ENCODE results near the gene RRP7A.
A peak's percentile ranks its signal among the peaks of the same experiment; 100 is the strongest.
"Not testable (repeated sequence)": the region's sequence is repeated elsewhere in the genome, so short reads cannot be mapped to it uniquely, and the experiment has no call there.

RRP7A gene

DNA sequence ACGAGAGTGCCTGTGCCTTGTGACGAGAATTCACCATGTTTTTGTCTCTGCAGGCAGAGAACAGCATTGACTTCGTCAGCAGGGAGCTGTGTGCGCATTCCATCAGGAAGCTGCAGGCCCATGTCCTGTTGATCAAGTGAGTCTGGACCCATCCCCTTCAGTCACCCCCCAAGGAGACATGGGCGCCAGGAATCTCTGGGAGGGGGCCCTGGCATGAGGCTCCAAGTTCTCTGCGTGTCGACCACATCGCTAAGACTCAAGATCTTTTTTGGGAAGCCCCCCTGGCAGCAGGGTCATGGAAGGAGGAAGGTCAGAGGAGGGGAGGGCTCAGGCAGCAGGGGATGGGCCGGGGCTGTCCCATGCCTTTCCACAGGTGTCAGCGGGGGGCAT, 10.6 kb downstream of the RRP7A start:
- H3K4me3 ChIP-seq (ENCODE audit: low read length), result not testable (repeated sequence)

DNA sequence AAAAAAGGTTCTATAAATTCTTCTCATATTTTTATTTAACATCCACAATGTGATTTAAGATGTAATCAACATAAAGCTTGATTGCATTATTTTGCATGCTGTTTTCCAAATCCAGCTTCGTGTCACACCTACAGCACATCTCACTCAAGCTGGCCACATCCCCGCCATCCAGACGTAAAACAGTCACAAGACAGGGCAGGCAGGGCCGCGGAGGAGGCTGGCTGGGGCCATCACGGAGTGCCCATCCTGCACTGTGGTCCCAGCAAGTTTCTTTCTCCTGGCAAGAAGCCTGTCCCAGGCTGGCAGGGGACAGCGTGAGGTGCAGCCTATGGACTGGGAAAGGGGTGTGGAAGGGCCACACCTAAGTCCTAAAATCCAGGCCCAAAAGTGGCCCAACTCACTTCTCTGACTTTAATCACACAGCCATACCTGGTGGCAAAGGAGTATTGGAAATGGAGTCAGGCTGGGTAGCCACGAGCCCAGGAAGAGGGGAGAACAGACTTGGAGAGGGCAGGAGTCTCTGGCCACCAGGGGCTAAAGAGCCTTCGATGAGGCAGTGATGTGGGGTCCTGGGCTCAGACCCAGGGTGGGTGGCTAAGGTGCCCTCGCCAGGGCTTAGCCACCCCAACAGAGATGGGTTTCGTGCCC, 11.1 kb downstream of the RRP7A start:
- H3K4me3 ChIP-seq (ENCODE audit: low read length); DNase-seq (ENCODE audit: low read depth, low spot score): not testable (repeated sequence)

More for the DNA sequence above, 10.6 kb downstream of the RRP7A start:
- not testable (repeated sequence) for DNase-seq (ENCODE audit: low read depth, low spot score)

DNA sequence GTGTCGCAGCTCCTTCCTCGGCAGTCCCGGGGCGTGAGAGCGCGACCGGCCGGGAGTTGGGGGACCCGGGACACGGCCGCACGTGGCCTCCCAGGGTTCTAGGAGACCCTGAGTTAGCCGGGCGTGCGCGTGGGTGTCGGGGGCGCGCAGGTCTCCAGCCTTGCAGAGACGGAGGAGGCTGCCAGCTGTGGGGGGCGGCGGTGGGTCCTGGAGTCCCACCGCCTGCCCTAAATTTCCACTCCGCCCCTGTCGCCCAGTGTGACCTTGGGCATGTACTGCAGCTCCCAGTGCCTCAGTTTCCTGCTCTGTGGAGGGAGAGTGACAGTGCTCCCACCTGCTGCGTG, 18.8 kb downstream of the RRP7A start:
- peak overlapping the region; percentile 21; the same call in 1 of the 2 replicates for H3K4me3 ChIP-seq (ENCODE audit: low read length)

DNA sequence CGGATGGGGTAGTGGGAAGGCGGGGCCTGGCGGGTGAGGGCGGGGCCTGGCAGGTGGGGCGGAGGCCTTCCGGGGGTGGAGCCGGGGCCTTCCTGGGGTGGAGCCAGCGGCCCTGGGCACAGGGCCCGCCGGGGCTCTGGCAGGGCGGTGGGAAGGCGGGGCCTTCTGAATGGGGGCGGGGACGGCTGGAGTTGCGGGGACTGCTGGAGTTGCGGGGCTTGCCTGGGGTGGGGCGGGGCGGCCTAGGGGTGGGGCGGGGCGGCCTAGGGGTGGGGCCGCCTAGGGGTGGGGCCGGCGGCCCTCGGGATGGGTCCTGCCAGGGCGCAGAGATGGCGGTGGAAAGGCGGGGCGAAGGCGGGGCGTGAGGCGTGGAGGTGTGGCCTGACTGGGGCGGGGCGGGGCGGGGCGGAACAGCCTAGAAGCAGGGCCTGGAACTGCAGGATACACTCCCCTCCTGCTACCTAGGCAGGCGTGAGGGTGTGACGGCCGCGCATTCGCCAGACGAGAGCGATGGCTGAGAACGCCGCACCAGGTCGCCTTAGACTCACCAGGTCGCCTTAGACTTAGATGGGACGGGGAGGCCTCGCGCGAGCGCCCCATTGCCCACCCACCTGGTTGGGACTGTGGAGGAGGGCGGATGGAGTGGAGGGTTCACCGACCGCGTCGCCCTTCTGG, 19.3 kb downstream of the RRP7A start:
- peak; percentile 63 for DNase-seq (ENCODE audit: low read depth, low spot score)

More for the DNA sequence above, 18.8 kb downstream of the RRP7A start:
- DNase-seq (ENCODE audit: low read depth, low spot score), result no peak

DNA sequence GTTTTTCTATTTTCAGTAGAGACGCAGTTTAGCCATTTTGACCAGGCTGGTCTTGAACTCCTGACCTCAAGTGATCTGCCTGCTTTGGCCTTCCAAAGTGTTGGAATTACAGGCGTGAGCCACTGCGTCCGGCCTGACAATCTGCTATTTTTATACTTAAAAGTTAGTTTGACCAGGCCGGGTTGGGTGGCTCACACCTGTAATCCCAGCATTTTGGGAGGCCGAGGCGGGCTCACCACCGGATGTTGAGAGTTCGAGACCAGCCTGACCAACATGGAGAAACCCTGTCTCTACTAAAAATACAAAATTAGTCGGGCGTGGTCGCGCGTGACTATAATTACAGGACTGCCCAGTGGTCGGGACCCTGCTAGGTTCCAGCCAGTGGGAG, 19.8 kb downstream of the RRP7A start:
- not testable (repeated sequence) for H3K4me3 ChIP-seq (ENCODE audit: low read length); DNase-seq (ENCODE audit: low read depth, low spot score)

More for the DNA sequence above, 19.3 kb downstream of the RRP7A start:
- peak overlapping the region; percentile 21 for H3K4me3 ChIP-seq (ENCODE audit: low read length)

DNA sequence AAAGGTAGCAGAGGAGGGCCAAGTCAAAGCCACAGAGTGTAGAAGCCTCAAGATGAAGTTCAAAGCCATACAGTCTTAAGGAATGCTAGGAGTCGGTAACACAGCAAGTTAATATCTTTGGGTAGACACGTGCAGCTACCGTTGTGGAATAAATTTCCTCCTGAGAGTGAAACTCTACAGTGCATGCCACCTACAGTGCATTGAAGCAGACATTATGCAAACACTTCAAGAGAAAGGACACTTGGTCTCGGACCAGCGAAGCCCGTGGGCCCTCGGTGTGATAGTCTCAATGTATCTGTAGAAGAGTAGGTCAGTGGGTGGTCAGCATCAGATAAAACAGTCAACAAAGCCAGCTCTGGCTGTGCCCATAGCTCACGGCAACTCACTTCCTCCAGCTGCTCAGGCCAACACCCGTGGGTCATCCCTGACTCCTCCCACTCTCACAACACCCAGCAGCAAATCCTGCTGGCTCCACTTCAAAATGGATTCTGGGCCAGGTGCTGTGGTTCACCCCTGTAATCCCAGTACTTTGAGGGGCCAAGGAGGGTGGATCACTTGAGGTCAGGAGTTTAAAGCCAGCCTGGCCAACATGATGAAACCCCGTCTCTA, 24.0 kb downstream of the RRP7A start:
- not testable (repeated sequence) for H3K4me3 ChIP-seq (ENCODE audit: low read length); DNase-seq (ENCODE audit: low read depth, low spot score)

DNA sequence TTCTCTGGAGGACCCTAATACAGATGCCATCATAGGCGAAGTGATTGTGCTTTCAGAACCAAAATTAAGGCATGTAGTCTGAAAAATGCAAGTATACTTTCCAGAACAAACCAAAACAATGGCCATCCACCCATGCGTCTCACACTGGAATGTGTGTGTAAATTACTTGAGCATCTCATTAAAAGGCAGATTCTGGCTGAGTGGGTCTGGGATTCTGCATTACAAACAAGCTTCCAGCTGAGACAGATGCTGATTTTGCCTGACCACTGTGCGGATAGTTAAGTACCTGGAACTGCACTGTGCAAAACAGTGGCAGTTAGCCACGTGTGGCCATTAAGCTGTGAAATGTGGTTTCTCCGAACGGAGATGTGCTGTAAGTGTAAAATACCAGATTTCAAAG, 26.2 kb downstream of the RRP7A start:
- no peak overlapping the region for H3K4me3 ChIP-seq (ENCODE audit: low read length)
- no peak for DNase-seq (ENCODE audit: low read depth, low spot score)

DNA sequence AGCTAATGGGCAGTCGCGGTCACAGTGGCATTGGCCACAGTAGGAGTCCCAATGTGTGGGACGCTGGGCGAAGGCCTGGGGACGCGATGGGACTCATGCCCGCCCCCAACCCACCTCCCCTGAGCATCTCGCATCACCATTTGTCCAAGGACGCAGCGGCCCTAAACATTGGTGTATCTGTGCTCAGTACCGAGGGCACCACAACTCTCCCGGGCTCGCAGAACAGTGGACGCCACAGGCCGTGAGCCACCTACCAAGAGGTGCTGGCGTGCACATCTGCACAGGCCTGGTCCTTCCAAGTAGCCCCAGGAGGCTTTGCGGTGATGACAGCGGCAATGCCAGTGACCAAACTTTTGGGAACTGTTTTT, 27.3 kb downstream of the RRP7A start:
- DNase-seq (ENCODE audit: low read depth, low spot score), result no peak
- no peak overlapping the region for H3K4me3 ChIP-seq (ENCODE audit: low read length)

DNA sequence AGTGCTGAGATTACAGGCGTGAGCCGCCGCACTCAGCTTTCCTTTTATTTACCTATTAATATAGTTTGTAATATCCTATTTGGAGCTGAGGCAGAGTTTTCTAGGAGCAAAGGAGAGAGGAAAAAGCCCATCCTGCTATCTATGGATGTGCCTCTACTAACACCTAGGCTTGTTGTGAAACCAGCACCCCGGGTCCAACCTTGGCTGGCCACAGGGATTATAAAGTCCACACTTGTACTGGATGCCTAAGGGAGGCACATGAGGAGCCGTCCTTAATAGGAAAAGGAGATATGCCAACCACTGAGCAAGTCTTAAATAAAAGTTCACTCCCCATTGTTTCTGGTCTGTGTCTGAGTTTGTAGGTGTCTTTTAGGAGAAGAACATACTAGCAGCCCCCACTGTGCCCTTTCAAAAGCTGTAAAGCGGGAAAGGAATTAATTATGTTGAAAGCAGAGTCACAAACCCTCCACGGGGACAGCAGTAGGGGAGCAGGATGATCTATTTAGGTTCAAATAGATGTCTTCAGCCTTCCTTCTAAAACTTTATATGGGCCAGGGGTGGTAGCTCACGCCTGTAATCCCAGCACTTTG, 29.3 kb downstream of the RRP7A start:
- no peak overlapping the region for H3K4me3 ChIP-seq (ENCODE audit: low read length)
- DNase-seq (ENCODE audit: low read depth, low spot score), result no peak

DNA sequence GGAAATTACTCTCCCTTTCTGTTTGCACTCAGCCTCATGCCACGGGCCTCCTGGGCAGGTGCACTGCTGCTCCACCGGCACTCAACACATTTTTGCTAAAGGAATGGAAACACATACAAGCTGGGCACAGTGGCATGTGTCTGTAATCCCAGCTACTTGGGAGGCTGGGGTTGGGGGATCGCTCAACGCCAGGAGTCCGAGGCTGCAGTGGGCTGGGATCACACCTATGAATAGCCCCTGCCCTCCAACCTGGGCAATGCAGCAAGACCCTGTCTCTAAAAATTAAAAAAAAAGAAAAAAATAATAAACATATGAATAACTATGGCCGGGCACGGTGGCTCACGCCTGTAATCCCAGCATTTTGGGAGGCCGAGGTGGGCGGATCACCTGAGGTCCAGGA, 30.6 kb downstream of the RRP7A start:
- H3K4me3 ChIP-seq (ENCODE audit: low read length), result no peak overlapping the region
- DNase-seq (ENCODE audit: low read depth, low spot score), result no peak

DNA sequence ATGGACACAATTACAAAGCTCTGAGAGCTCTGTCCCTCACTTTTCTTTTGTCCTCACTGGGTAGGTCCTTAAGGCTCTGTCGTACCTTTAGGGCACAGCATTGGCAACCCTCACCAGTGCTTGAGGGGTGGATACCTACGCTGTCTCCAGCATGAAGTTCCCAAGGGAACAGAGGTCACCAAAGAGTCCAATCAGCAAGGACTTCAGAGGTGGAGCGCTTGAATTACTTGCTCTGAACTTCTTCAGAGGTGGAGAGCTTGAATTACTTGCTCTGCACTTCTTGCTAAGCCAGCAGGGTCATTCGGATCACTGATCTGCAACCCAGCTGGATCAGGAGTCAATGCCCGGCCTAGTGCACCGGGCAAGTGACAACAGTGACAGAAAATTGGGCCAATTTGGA, 35.1 kb downstream of the RRP7A start:
- no peak for DNase-seq (ENCODE audit: low read depth, low spot score)
- H3K4me3 ChIP-seq (ENCODE audit: low read length), result no peak overlapping the region

DNA sequence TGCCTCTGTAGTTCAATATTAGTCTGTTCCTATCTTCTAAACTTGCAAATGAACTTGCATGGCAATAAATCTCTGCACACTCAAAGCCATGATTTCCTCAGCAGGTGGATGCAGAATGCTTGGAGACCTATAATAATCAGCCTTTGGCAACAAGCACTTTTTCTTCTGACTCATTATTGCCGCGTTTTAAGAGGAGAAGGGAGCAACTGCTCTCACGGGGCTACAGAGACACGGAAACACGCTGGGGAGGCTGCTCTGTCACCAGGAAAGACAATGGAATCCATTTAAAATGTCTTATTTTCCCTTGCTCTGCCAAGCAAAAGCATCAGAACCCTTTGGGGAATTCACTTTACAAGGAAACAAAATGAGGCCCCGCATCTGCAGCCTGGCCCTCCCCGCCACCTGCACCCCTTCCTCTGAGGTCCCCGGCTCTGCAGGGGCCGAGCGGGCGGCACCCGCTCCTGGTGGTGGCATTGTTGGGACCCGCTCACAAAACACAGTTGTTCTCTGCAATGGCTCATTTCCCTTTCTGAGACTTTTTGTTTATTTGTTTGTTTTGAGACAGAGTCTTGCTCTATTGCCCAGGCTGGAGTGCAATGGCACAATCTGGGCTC, 35.9 kb downstream of the RRP7A start:
- H3K4me3 ChIP-seq (ENCODE audit: low read length); DNase-seq (ENCODE audit: low read depth, low spot score): not testable (repeated sequence)

DNA sequence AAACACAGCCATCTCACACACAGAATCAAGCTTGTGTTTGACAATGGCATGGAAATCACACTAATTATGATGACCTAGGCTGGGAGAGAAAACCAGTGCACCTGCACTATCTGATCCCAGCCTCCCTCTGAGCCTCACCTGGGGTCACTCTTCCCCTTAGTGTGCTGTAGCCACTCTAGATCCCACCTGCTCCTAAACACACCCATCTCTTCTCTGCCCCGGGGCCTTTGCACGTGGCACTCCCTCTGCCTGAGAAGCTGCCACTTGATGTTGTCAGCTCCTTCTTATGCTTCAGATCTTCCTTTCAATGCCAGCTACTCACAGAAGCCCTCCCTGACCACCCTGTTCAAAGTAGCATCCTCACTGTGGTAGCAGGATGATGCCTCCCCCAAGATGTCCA, 44.5 kb downstream of the RRP7A start:
- no peak for DNase-seq (ENCODE audit: low read depth, low spot score)
- no peak overlapping the region for H3K4me3 ChIP-seq (ENCODE audit: low read length)

DNA sequence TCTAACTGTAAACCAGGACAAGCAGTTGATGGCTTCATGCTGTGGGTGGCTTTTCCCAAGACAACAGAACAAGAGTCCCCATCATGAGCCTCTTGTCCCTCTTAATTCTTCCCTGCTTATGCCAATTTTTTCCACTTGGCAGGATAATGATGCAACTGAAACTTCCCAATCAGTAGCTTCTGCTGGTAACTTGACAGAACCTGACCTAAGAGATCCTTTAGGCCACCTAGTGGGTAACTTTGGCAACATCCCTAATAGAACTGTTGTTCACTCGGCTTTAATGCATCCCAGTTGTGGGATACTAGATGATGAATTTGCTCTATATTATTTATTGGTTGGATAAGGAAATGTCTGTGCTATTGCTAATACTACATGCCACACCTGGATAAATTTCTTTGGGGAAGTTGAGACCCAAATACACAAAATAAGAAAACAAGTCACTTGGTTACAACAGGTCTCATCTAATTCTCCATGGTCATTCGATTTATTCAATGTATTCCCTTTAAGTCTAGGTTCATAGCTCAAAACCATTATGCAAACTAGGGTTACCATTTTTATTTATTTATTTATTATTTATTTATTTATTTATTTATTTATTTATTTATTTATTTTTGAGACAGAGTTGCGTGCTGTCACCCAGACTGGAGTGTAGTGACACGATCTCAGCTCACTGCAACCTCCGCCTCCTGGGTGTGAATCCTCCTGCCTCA, 46.0 kb downstream of the RRP7A start:
- DNase-seq (ENCODE audit: low read depth, low spot score), result peak; percentile 55
- H3K4me3 ChIP-seq (ENCODE audit: low read length), result no peak overlapping the region

DNA sequence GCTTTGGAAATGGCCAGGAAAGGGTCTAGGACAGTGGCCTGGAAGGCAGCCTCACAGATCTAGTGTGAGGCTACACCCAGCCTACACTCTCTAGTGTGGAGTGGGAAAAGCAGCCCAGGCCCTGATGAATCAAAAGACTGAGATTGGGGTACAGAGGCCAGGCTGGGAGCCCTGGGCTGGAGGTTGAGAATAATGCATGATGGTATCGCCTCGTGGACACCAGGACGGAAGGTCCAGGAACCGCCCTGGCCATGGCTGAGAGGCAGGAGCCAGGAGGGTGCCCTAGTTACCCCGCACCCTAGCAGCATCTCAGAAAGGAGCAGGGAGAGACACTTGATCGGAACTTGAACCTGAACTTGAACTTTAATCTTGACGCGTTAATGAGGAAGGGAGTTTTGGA, 46.9 kb downstream of the RRP7A start:
- H3K4me3 ChIP-seq (ENCODE audit: low read length), result no peak overlapping the region
- DNase-seq (ENCODE audit: low read depth, low spot score), result no peak

DNA sequence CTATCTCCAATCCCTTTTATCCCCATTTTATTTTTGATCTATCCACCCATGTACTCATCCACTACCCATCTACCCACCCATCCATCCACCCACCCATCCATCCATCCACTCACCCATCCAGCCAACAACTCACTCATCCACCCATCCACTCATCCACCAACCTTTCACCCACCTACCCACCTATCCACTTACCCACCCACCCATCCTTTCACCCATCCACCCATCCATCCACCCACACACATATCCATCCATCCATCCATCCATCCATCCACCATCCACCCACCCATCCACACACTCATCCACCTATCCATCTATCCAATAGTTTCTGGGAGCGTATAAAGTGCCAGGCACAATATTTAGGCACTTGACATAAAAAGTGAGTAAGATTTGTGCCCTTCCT, 48.2 kb downstream of the RRP7A start:
- no peak overlapping the region for H3K4me3 ChIP-seq (ENCODE audit: low read length)

DNA sequence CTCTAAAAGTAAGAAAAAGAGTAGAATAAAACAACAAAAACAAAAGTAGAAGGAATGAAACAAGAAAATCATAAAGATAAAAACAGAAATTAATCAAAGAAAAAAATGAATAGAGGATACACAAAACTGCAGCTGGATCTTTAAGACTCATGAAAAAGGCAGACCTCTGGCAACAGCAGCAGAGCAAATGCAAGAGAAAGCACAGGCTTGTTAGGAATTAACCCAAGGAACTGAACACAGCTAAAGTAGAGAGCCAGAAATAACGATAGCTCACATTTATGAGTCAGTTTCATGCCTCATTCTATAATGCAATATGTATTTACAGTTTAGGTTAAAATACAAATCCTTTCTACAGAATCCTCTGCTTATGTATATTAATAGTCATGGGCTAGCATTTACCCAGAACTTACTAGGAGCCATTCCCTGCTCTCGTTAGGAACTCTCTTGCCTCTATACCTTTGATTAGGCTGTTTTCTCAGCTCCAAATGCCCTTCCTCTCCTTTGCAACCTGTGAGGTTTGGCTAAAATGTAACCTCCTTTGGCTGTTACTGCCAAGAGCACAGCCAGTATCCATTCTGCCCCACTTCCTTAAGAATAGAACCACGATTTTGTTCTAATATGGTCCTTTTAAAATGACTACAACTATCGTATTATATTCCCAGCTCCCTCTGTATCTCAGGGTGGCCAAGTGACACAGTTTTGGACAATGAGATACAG, 49.1 kb downstream of the RRP7A start:
- DNase-seq (ENCODE audit: low read depth, low spot score), result no peak
- H3K4me3 ChIP-seq (ENCODE audit: low read length), result no peak overlapping the region

More for the DNA sequence above, 48.2 kb downstream of the RRP7A start:
- DNase-seq (ENCODE audit: low read depth, low spot score), result no peak

DNA sequence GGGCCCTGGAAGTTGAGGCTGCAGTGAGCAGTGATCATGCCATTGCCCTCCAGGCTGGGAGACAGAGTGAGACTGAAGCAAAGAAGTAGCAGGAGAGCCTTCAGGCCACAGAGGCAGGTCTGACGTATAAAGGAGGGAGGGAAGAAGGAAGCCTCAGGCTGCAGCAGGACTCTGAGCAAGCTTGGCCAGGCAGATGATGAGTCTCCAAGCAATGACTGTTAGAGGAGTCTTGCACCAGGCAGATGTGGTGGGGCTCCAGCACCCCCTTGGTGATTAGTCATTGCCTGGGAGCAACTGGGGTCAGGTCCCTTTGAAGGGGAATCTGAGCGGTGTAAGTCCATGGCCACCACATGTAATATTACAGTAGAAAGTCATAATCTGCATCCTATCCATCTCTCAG, 50.8 kb downstream of the RRP7A start:
- DNase-seq (ENCODE audit: low read depth, low spot score), result no peak
- no peak overlapping the region for H3K4me3 ChIP-seq (ENCODE audit: low read length)

DNA sequence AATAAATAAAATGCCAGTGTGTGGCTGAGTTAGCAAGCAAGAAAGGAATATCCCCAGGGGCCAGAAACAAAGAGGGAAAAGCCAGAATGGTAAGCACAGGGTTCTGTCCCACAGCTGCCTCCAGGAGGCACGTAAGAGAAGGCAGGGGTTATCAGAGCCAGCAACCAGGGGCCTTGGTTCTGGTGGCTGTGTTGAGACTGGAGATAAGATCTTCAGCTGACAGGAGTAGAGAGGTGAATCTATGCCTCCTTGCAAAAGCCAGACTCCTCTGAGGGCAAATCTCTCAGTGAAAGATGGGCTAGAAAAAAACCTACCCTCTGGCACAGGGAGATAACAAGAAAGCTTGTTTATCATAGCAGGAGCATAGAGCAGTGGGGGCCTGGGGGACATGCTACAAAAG, 57.6 kb downstream of the RRP7A start:
- peak; percentile 37 for DNase-seq (ENCODE audit: low read depth, low spot score)
- no peak overlapping the region for H3K4me3 ChIP-seq (ENCODE audit: low read length)

Measured in Jurkat, Clone E6-1 (cell line).